ENCODE measurements around the gene PRRX2. TPM values are rescaled to one million over a fixed set of nuclear protein-coding genes. Genes with fewer than 3 reads are reported as not detected.

The PRRX2 gene
- total RNA-seq, 4 donors from 2014 or later = 0.75 to 1.7 (median 1.6) TPM; not detected in 1

DNA sequence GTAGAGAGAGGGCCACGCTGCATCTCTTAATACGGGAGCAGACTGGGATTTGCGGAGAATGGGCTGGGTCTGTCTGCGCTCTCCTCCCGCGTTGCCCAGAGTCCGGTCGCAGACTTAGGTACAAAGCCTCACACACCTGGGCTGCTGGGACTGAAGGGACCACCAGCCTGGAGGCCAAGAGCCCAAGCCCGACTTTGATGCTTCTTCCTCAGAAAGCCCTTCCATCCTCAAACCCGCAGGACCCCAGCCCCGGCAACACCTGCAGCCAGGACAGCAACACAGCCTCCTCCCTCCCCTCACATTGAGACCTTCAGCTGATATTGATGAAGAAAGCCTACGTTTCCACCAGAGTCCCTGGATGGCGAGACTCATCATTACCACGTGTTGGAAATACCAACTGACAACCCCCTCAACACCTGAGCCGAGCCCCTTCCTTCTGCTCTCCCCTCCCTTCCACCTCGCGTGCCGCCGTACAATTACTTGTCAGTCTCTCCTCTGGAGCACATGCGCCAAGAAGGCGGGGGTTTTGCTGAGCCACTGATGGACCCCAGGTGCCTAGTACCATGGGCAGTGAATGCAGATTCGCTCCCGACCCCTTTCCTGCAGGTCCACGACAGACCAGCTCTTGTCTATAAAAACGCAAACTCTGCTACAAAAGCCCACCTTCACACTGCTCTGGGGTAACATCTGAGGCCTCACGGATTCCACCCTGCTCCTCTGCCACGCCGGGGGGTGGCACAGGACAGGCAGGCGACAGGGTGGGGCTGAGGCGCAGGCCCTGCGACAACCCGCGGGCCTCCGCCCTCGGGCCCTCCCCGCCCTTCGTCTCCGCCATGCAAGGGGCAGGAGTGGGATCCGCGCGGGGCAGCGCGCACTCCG lies 24.3 kb upstream of the PRRX2 start:
- ATAC-seq (no peak), DNase-seq (peak in 1 of 2 donors; percentile 21)
- Histone ChIP-seq H3K27ac (peak overlapping the region; percentile 80 to 94 (median 82)), H3K4me3 (peak overlapping the region; percentile 89 to 100 (median 96)), H3K4me1 (peaks cover 15 to 21% of the 10 kb centered on the region in 2 donors), H3K36me3 (peaks cover 0 to 29% of the 10 kb centered on the region in 2 donors), H3K27me3 (no peaks in the 10 kb centered on the region), H3K9me3 (no peaks in the 10 kb centered on the region)
- TF ChIP-seq, protein P1, sequence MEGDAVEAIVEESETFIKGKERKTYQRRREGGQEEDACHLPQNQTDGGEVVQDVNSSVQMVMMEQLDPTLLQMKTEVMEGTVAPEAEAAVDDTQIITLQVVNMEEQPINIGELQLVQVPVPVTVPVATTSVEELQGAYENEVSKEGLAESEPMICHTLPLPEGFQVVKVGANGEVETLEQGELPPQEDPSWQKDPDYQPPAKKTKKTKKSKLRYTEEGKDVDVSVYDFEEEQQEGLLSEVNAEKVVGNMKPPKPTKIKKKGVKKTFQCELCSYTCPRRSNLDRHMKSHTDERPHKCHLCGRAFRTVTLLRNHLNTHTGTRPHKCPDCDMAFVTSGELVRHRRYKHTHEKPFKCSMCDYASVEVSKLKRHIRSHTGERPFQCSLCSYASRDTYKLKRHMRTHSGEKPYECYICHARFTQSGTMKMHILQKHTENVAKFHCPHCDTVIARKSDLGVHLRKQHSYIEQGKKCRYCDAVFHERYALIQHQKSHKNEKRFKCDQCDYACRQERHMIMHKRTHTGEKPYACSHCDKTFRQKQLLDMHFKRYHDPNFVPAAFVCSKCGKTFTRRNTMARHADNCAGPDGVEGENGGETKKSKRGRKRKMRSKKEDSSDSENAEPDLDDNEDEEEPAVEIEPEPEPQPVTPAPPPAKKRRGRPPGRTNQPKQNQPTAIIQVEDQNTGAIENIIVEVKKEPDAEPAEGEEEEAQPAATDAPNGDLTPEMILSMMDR (IDR thresholded peaks at IDR 0.05 in 4 of 5, conservative IDR thresholded peaks at IDR 0.05 in 1 of 5) = no peak
- no peak for TF ChIP-seq POLR2A (IDR thresholded peaks at IDR 0.05)
- intact Hi-C loops (cut with DNase I; ENCODE audit: low total_unique reads) = no loop called here
- in situ Hi-C loops (cut with MboI; ENCODE audit: low sequenced_read_pairs in 4 of 4) = loop anchor here in 2 of 4 donors (10.0 to 25.0 kb wide), 2 partner anchors 144 to 146 kb away; no protein-coding TSS in a partner anchor

DNA sequence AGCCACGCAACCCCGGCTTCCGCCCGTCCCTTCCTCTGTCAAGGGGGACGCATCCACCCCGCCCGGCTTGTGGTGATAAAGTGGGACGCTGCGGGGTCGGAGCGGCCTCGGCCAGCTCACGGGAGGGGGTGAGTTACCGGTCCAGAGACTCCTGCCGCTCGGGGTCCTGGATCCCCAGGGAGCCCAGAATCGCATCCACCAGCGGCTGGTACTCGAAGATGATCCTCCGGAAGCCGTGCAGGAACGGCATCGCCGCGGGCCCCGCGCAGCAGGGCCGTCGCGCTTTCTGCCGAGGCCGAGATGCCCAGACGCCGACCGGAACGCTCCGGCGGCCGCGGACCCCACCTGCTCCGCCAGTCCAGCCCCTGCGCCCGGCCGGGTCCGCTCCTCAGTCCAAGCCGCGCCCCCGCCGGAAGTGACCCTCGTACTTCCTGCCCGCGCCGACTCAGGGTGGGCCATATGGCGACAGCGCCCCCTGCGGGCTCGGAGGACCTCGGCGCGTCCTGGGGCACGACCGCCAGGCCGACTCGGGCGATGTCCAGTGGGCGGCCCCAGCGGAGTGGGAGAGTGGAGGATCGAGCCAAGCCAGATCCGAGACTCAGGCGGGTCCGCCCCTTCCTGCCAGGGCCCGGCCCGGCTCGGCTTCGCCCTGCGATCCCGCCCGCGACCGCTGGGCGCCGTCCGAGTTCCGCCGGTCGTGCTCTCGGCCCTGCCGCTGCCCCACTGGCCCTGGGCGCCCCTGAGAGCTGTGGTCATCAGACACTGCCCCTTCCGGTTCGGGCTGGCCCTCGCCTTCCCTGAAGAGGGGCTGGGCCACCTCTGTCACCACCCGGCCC lies 23.5 kb upstream of the PRRX2 start, which contains the start of gene ASB6:
Gene ASB6, minus strand, starts transcription at position 402 of the 836 bp plus-strand sequence. Its CDS starts 152 bp downstream, at position 250.
- DNase-seq = peak; percentile 92 to 95
- H3K4me1 ChIP-seq = peaks cover 15 to 21% of the 10 kb centered on the region in 2 donors
- intact Hi-C loops (cut with DNase I; ENCODE audit: low total_unique reads) (loop anchor here (1.0 kb wide), 2 partner anchors 16 to 141 kb away; partner anchors contain the start of gene NTMT1), in situ Hi-C loops (cut with MboI; ENCODE audit: low sequenced_read_pairs in 4 of 4) (loop anchor here in 2 of 4 donors (10.0 to 25.0 kb wide), 2 partner anchors 143 to 145 kb away; no protein-coding TSS in a partner anchor)
- H3K27me3 ChIP-seq = no peaks in the 10 kb centered on the region
- peak within 1 kb of the TSS; percentile 89 to 100 (median 96) for H3K4me3 ChIP-seq
- H3K9me3 ChIP-seq = no peaks in the 10 kb centered on the region
- TF ChIP-seq, protein P1 (IDR thresholded peaks at IDR 0.05 in 4 of 5, conservative IDR thresholded peaks at IDR 0.05 in 1 of 5) = peak; percentile 95 to 100 (median 100)
- TF ChIP-seq POLR2A (IDR thresholded peaks at IDR 0.05) = peak; percentile 38 to 71
- H3K27ac ChIP-seq = peak within 1 kb of the TSS; percentile 80 to 94 (median 82)
- H3K36me3 ChIP-seq = peaks cover 0 to 22% of the 10 kb centered on the region in 2 donors
- ATAC-seq = peak; percentile 88 to 92

DNA sequence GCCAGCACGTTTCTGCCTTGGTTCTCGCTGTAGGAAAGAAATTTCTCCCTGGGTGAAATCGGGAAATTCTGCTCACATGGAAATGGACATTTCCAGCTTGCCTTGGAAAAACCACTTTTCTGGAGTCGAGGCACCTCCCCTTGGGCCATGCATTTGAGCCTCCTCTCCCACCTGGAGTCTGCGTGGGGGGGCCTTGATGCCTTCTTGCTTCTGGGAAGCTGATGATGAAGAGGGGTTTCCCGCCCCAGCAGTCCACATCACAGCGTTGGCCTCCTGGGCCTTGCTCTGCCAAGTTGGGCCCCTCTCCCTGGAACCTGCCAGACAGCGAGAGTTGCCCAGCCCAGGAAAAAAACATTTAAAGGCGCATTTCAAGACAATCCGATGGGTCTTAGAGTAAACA lies 21.7 kb upstream of the PRRX2 start:
- Histone ChIP-seq H3K4me3 (no peak overlapping the region), H3K4me1 (peaks cover 15 to 21% of the 10 kb centered on the region in 2 donors), H3K36me3 (peaks cover 0 to 6% of the 10 kb centered on the region in 2 donors), H3K27ac (no peak overlapping the region), H3K27me3 (no peaks in the 10 kb centered on the region), H3K9me3 (no peaks in the 10 kb centered on the region)
- TF ChIP-seq, protein P1 (IDR thresholded peaks at IDR 0.05 in 4 of 5, conservative IDR thresholded peaks at IDR 0.05 in 1 of 5) = no peak
- intact Hi-C loops (cut with DNase I; ENCODE audit: low total_unique reads) = no loop called here
- ATAC-seq = no peak
- DNase-seq = no peak
- in situ Hi-C loops (cut with MboI; ENCODE audit: low sequenced_read_pairs in 4 of 4) = loop anchor here in 2 of 4 donors (10.0 to 25.0 kb wide), 2 partner anchors 141 to 144 kb away; no protein-coding TSS in a partner anchor

DNA sequence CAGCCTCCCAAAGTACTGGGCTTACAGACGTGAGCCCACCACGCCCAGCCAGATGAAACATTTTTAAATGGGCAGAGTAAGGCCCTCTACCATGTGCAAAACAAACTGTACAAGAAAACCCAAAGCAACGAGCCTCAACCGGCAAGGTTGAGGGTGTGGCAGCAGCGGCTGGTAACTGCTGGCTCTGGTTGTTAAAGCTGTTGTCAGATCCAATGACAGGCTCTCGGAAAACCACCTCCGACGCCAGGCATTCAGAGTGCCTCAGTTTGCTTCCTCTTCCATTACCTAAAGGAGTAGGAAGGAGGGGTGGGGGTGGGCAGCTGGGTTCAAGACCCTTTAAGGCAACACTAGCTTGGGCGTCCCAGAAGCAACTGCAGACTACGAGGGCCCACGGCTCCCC lies 21.1 kb upstream of the PRRX2 start:
- Histone ChIP-seq H3K4me3 (no peak overlapping the region), H3K27ac (no peak overlapping the region), H3K9me3 (no peaks in the 10 kb centered on the region), H3K36me3 (no peaks in the 10 kb centered on the region), H3K27me3 (no peaks in the 10 kb centered on the region), H3K4me1 (peaks cover 15 to 21% of the 10 kb centered on the region in 2 donors)
- TF ChIP-seq, protein P1 (IDR thresholded peaks at IDR 0.05 in 4 of 5, conservative IDR thresholded peaks at IDR 0.05 in 1 of 5) = no peak
- no peak for TF ChIP-seq POLR2A (IDR thresholded peaks at IDR 0.05)
- intact Hi-C loops (cut with DNase I; ENCODE audit: low total_unique reads) = no loop called here
- DNase-seq (no peak), ATAC-seq (no peak)
- in situ Hi-C loops (cut with MboI; ENCODE audit: low sequenced_read_pairs in 4 of 4) = loop anchor here in 2 of 4 donors (10.0 to 25.0 kb wide), 2 partner anchors 140 to 143 kb away; no protein-coding TSS in a partner anchor

Measured in gastrocnemius medialis (tissue), 4 donors.